HuH-7.5 (cell line): ENCODE measurements around the gene ZNF836.

ENCODE experiments used
- DNase-seq: peaks from one replicate; pipeline ENCODE4 v3.0.0; 2011; ENCODE audit warnings: low spot score

The ZNF836 gene

GRCh38 chr19:52188822-52189734 lies 17.7 kb upstream of the ZNF836 start:
- DNase-seq: no peak

GRCh38 chr19:52187407-52187806 lies 16.0 kb upstream of the ZNF836 start:
- DNase-seq: no peak

- no peak for DNase-seq
Measured at GRCh38 chr19:52176574-52176973, 5.2 kb upstream of the ZNF836 start.

- no peak for DNase-seq
Measured at GRCh38 chr19:52172347-52172746, 926 bp upstream of the ZNF836 start.

- DNase-seq: no peak
Measured at GRCh38 chr19:52170863-52171320, 529 bp downstream of the ZNF836 start.

GRCh38 chr19:52170304-52170703 lies 1.1 kb downstream of the ZNF836 start:
- no peak for DNase-seq

GRCh38 chr19:52155596-52156359 lies 15.6 kb downstream of the ZNF836 start:
- DNase-seq: no peak

GRCh38 chr19:52148256-52148655 lies 23.2 kb downstream of the ZNF836 start:
- no peak for DNase-seq

GRCh38 chr19:52142001-52142595 lies 29.3 kb downstream of the ZNF836 start:
- no peak for DNase-seq

- no peak for DNase-seq
Measured at GRCh38 chr19:52141203-52141602, 30.2 kb downstream of the ZNF836 start.

- DNase-seq: peak; percentile 71
Measured at GRCh38 chr19:52140032-52140710, 31.2 kb downstream of the ZNF836 start.

GRCh38 chr19:52139252-52140031 lies 32.0 kb downstream of the ZNF836 start, which contains the start of gene ZNF616:
TSS of gene ZNF616 (minus strand) at chr19:52139938. CDS start at chr19:52130512, 9,426 bp downstream.
- peak; percentile 57 for DNase-seq

- DNase-seq: no peak
Measured at GRCh38 chr19:52138983-52139251, 32.5 kb downstream of the ZNF836 start.

GRCh38 chr19:52138278-52138982 lies 33.0 kb downstream of the ZNF836 start:
- peak; percentile 14 for DNase-seq

GRCh38 chr19:52120286-52120685 lies 51.1 kb downstream of the ZNF836 start:
- no peak for DNase-seq

- no peak for DNase-seq
Measured at GRCh38 chr19:52115526-52116053, 55.8 kb downstream of the ZNF836 start.

GRCh38 chr19:52114691-52115090 lies 56.7 kb downstream of the ZNF836 start:
- no peak for DNase-seq

- DNase-seq: no peak
Measured at GRCh38 chr19:52112624-52113023, 58.8 kb downstream of the ZNF836 start.

GRCh38 chr19:52110780-52111179 lies 60.6 kb downstream of the ZNF836 start:
- no peak for DNase-seq
